GM19395 (cell line): ENCODE measurements around the gene RPUSD1.
A peak's percentile ranks its signal among the peaks of the same experiment; 100 is the strongest.
"Not testable (repeated sequence)": the region's sequence is repeated elsewhere in the genome, so short reads cannot be mapped to it uniquely, and the experiment has no call there.

Experiments used
- ATAC-seq: cut with Tn5 transposase; IDR thresholded peaks from one replicate; pipeline ENCODE4 v1.9.1; 2021; ENCODE audit warnings: mild to moderate bottlenecking, moderate library complexity; ENCODE audit not compliant: unreplicated experiment

RPUSD1 gene

GRCh38 chr16:751152-752006, 36.8 kb downstream of the RPUSD1 start:
- no peak for ATAC-seq

GRCh38 chr16:750485-750884, 37.7 kb downstream of the RPUSD1 start:
- no peak for ATAC-seq

- ATAC-seq = no peak
Observed at GRCh38 chr16:749010-749409, 39.2 kb downstream of the RPUSD1 start.

- no peak for ATAC-seq
Observed at GRCh38 chr16:747978-748746, 40.0 kb downstream of the RPUSD1 start.

DNA sequence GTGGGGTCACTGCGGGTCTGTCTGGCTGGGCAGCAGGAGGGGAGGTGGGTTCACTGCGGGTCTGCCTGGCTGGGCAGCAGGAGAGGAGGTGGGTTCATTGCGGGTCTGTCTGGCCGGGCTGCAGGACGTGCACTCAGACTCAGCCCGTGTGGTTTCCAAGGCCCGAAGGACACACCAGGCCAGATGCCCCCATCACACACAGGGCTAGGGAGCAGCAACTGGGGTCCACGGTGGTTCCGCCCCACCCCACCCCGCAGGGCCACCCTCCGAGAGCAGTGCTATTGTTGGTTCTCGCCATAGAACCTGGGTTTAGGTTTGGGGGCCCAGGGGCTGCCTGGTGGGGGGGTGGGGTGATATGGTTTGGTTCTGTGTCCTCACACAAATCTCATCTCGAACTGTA, 41.5 kb downstream of the RPUSD1 start:
- ATAC-seq = no peak

- ATAC-seq = no peak
Observed at GRCh38 chr16:745739-746138, 42.4 kb downstream of the RPUSD1 start.

DNA sequence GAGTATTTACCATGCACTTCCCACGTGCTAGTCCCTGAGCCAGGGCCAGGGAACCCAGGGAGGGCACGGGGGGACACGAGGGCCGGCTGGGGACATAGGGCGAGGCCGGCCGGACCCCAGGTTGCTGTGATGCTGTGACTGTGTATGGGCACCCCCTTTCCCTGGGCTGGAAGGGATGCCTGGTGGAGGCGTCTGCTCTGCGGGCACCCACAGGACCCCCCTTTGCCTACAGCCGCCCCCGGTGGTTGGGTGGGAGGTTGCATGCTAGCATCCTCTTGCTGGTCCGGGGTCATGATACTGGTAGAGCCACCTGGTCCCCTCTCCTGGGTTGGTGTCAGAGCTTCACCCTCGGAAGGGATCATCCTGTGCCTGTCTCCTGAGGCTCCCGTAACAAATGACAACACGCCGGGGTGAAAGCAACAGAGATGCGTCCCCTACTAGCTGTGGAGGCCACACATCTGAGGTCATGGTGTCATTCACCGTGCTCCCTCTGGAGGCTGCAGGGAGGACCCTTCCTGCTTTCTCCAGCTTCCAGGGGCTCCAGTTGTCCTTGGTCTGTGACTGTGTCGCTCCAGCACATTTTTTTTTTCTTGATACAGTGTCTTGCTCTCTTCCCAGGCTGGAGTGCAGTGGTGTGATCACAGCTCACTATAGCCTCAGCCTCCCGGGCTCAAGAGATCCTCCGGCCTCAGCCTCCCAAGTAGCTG, 44.2 kb downstream of the RPUSD1 start:
- no peak for ATAC-seq

DNA sequence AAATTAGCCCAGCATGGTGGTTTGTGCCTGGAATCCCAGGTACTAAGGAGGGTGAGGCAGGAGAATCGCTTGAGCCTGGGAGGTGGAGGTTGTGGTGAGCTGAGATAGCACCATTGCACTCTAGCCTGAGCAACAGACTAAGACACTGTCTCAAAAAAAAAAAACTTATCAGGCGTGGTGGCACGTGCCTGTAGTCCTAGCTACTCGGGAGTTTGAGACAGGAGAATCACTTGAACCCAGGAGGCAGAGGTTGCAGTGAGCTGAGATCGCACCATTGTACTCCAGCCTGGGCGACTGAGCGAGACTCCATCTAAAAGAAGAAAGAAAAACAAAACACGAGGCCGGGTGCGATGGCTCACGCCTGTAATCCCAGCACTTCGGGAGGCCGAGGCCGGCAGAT, 45.3 kb downstream of the RPUSD1 start:
- not testable (repeated sequence) for ATAC-seq

- no peak for ATAC-seq
Observed at GRCh38 chr16:741986-742629, 46.1 kb downstream of the RPUSD1 start.

GRCh38 chr16:740764-741505, 47.2 kb downstream of the RPUSD1 start, which contains the start of gene CIAO3:
CIAO3 (minus strand) TSS chr16:740997; CDS start chr16:740985, 12 bp downstream.
- peak; percentile 63 for ATAC-seq

GRCh38 chr16:740459-740763, 47.8 kb downstream of the RPUSD1 start:
- no peak for ATAC-seq

DNA sequence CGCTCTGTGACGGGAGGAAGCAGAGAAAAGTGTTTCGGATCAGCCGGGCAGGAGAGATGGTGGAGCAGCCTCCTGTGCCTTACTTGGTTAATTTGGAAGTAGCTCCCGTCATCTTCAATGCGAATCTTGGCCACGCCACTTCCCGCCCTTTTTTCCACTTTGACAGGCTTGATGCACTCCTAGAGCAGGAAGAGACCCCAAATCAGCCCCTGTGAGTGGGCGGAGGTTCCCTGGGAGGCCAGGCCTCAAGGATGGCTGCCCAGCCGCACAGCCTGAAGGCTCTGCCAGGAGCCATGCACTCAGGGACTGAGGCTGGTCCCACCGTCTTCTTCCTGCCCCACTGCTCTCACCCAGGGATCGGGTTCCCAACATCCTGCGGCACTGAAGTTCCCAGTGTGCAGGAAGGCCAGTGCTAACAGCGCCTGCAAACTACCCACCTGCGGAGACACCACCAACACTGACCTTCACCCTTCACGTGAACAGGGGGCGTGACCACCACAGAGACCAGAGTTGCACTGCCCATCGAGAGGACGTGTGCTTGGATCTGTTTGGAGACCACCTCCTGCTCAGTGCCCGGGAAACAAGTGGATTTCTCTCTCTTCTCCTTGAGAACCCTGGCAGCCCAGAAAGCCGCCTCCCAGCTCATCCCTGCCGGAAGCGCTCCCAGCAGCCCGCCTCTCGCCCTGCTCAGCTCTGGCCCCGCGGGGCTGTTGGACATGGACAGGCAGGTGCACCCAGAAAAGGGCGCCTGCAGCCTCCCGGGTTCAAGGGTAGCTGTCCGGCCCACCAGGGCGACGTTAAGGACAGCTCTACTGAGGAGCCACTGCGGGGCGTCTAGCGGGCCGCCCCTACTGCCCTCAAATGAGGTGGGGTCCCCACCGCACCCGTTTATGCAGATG, 48.4 kb downstream of the RPUSD1 start:
- ATAC-seq = no peak

DNA sequence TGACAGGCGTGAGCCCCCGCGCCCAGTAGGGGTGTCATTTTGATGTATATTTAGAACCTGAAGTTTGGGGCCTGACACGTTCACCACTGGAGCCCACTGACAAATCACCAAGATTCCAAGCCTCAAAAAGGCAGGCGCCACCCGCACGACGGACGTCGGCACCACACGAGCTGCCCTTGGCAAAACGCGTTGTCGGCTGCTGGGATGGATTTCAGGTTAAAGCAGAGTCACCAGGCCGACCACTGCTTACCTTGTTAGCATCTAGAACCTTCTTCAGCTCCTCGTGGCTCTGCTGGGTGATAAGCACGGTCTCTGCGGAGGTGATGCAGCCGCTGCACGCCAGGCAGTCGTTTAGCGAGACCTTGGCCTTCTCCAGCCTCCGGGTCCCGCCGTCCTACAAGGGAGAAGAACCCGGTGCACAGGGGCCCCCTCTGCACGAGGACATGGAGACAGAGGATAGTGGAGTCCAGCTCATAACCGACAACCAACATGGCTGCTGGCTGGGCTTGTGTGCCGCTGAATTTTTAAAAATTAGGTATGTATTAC, 51.2 kb downstream of the RPUSD1 start:
- ATAC-seq = no peak

- no peak for ATAC-seq
Observed at GRCh38 chr16:735982-736453, 52.2 kb downstream of the RPUSD1 start.

- ATAC-seq = no peak
Observed at GRCh38 chr16:734981-735881, 53.0 kb downstream of the RPUSD1 start.
